A673 (cell line): ENCODE data around the gene ATG16L2. TPM values are rescaled to one million over a fixed set of nuclear protein-coding genes. Genes with fewer than 3 reads are reported as not detected.

ENCODE experiments used
- BruUV-seq: library from RNA; stranded (reverse); fragments of 400-500 nt; replicated peaks from 2 replicates; lab custom pipeline; 2021; lab: Mats Ljungman, UMichigan
- CTCF ChIA-PET: fragments of 300-600 bp; sonication (Branson Sonifier 250); formaldehyde crosslinking; loops from one replicate; lab custom pipeline; 2022; ENCODE audit warnings: antibody characterized with exemption; lab: Charles Lee
- POLR2A ChIA-PET: fragments of 300-600 bp; sonication (Branson Sonifier 250); formaldehyde crosslinking; loops from one replicate; lab custom pipeline; 2022; ENCODE audit warnings: antibody characterized with exemption; ENCODE audit not compliant: low non-redundant PET; lab: Charles Lee
- DNase-seq: peaks from one replicate; pipeline ENCODE4 v3.0.0-alpha.2; 2015; ENCODE audit warnings: low spot score
- H3K27ac ChIP-seq: fragments of 200-600 bp; sonication (generic); 2 replicates; pipeline ENCODE4 v1.5.1; 2016; ENCODE audit warnings: mixed run types, low read depth, mild to moderate bottlenecking, mixed read lengths, antibody characterized with exemption, low read length; ENCODE audit not compliant: poor library complexity, severe bottlenecking
- H3K27me3 ChIP-seq: fragments of 200-600 bp; sonication (generic); replicated peaks from 2 replicates; pipeline ENCODE4 v1.6.1; 2017; ENCODE audit warnings: mixed run types, low read depth, mild to moderate bottlenecking, mixed read lengths, antibody characterized with exemption, low read length; ENCODE audit not compliant: insufficient read depth, poor library complexity
- H3K36me3 ChIP-seq: fragments of 200-600 bp; sonication (generic); 2 replicates; pipeline ENCODE4 v1.6.1; 2016; ENCODE audit warnings: mixed run types, mild to moderate bottlenecking, mixed read lengths, antibody characterized with exemption, low read length; ENCODE audit not compliant: insufficient read depth, poor library complexity, severe bottlenecking
- H3K4me1 ChIP-seq: fragments of 200-600 bp; sonication (generic); 2 replicates; pipeline ENCODE4 v1.6.1; 2017; ENCODE audit warnings: mixed run types, mild to moderate bottlenecking, mixed read lengths, antibody characterized with exemption, low read length; ENCODE audit not compliant: insufficient read depth, poor library complexity, severe bottlenecking
- H3K4me3 ChIP-seq: fragments of 200-600 bp; sonication (generic); 2 replicates; pipeline ENCODE4 v1.5.1; 2016; ENCODE audit warnings: low read depth, mixed run types, mild to moderate bottlenecking, mixed read lengths, low read length; ENCODE audit not compliant: poor library complexity, severe bottlenecking
- H3K9me3 ChIP-seq: fragments of 200-600 bp; sonication (generic); 2 replicates; pipeline ENCODE4 v1.6.1; 2016; ENCODE audit warnings: mixed run types, low read depth, mild to moderate bottlenecking, mixed read lengths, antibody characterized with exemption, low read length; ENCODE audit not compliant: poor library complexity, severe bottlenecking
- EZH2 ChIP-seq: fragments of 200-600 bp; sonication (generic); IDR thresholded peaks from 2 replicates; pipeline ENCODE4 v1.6.1; 2017; ENCODE audit warnings: borderline replicate concordance, low read depth, mild to moderate bottlenecking, mixed read lengths, antibody characterized with exemption, low read length; ENCODE audit not compliant: poor library complexity, severe bottlenecking
- intact Hi-C: fragments of 100-400 bp; cut with micrococcal nuclease; formaldehyde crosslinking; loops from one replicate; pipeline ENCODE4 v1.10.0; 2022; ENCODE audit not compliant: unreplicated experiment
- total RNA-seq: library from RNA; stranded (reverse); gene quantifications from 2 replicates; pipeline ENCODE4 v1.2.3, GENCODE V29; 2021
- TF ChIP-seq, protein P1 (sequence below): fragments of 300-800, 200-600 bp; sonication (generic); conservative IDR thresholded peaks from 2 replicates; pipeline ENCODE4 v1.5.1; 2017; ENCODE audit warnings: low read depth, mild to moderate bottlenecking, antibody characterized with exemption, low read length, moderate library complexity, mixed read lengths

ATG16L2 gene
- total RNA-seq, 1 experiment from 2014 or later, result 8.6 TPM

DNA sequence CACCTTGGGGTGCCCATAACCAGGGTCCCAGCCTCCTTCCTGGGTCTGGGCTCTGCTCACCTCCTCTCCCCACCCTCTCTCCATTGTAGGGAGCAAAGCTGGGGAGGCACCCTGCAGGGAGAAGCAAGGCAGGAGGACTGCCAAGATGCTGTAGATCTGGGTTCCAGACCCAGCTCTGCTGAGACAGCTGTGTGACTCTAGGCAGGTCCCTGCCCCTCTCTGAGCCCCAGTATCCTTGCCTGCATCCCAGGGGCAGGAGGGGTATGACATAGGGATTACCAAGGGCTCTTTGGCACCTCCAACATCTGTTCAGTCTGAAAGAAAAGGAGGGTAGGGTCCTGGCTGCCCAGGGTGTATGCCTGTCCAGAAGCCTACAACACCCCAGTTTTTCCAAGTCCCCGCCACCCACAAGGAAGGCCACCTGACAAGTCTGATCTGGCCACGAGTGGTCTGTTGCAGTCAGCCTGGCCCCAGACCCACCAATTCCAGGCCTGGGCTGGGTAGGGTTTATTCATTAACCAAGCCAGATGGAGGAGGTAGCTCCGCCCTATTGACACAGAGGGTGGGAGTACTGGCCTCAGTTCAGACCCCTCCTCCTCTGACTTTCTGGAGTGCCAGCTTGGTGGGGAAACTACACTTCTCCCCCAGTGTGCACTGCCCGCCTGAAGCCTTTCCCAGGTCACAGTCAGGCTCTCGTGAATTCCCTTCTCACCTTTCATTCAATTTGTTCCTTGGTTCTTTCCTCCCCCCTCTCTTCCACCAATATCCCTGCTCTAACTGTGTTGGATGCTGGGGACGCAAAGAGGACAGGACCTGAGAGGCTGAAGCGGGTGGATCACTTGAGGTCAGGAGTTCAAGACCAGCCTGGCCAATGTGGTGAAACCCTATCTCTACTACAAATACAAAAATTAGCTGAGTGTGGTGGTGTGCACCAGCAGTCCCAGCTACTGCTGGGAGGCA lies 35.4 kb upstream of the ATG16L2 start:
- BruUV-seq, result no TSS peak
- TF ChIP-seq EZH2, result no peak
- TF ChIP-seq, protein P1, sequence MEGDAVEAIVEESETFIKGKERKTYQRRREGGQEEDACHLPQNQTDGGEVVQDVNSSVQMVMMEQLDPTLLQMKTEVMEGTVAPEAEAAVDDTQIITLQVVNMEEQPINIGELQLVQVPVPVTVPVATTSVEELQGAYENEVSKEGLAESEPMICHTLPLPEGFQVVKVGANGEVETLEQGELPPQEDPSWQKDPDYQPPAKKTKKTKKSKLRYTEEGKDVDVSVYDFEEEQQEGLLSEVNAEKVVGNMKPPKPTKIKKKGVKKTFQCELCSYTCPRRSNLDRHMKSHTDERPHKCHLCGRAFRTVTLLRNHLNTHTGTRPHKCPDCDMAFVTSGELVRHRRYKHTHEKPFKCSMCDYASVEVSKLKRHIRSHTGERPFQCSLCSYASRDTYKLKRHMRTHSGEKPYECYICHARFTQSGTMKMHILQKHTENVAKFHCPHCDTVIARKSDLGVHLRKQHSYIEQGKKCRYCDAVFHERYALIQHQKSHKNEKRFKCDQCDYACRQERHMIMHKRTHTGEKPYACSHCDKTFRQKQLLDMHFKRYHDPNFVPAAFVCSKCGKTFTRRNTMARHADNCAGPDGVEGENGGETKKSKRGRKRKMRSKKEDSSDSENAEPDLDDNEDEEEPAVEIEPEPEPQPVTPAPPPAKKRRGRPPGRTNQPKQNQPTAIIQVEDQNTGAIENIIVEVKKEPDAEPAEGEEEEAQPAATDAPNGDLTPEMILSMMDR, result no peak
- no peaks in the 10 kb centered on the region for H3K9me3 ChIP-seq
- H3K4me1 ChIP-seq, result peaks cover 14% of the 10 kb centered on the region
- CTCF ChIA-PET, result interaction anchor here (0.6 kb wide), 1 partner anchor 52 kb away, joined by 5 read pairs; no protein-coding TSS in a partner anchor
- H3K4me3 ChIP-seq, result no peak overlapping the region
- no peaks in the 10 kb centered on the region for H3K36me3 ChIP-seq
- POLR2A ChIA-PET, result interaction anchor here (0.7 kb wide), 1 partner anchor 499 kb away, joined by 5 read pairs; no protein-coding TSS in a partner anchor
- intact Hi-C loops, result no loop called here
- H3K27ac ChIP-seq, result no peak overlapping the region
- no peak for DNase-seq
- H3K27me3 ChIP-seq, result no peaks in the 10 kb centered on the region

DNA sequence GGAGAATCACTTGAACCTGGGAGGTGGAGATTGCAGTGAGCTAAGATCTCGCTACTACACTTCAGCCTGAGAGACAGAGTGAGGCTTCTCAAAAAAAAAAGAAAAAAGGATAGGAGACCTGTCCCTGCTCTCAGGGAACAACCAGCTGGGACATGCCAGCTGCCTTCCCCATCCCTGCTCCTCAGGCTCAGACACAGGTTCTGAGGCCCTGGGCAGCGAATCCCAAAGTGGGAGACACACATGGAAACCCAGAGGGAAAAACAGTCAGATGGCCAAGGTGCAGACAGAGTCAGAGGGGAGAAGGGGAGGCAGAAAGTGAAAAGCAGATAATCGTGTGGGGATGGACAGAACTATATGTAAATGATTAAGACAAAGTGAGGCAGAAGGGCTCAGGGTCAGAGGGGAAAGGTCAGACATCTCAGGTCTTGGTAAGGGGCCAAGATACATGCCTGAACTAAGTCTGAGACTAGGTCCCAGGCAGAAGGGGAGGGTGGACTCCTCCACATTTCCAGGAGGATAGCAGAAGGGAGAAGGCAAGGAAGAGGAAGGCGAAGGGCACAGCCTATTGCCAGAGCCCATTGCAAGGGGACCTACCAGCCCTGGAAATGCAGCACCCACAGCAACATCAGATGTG lies 34.6 kb upstream of the ATG16L2 start:
- CTCF ChIA-PET, result no interaction called here
- Histone ChIP-seq H3K36me3 (no peaks in the 10 kb centered on the region), H3K27ac (no peak overlapping the region), H3K9me3 (no peaks in the 10 kb centered on the region), H3K4me3 (no peak overlapping the region), H3K27me3 (no peaks in the 10 kb centered on the region), H3K4me1 (peaks cover 14% of the 10 kb centered on the region)
- TF ChIP-seq, protein P1, result no peak
- no peak for TF ChIP-seq EZH2
- BruUV-seq, result no TSS peak
- POLR2A ChIA-PET, result interaction anchor here (0.7 kb wide), 1 partner anchor 500 kb away, joined by 5 read pairs; no protein-coding TSS in a partner anchor
- no peak for DNase-seq
- intact Hi-C loops, result no loop called here

DNA sequence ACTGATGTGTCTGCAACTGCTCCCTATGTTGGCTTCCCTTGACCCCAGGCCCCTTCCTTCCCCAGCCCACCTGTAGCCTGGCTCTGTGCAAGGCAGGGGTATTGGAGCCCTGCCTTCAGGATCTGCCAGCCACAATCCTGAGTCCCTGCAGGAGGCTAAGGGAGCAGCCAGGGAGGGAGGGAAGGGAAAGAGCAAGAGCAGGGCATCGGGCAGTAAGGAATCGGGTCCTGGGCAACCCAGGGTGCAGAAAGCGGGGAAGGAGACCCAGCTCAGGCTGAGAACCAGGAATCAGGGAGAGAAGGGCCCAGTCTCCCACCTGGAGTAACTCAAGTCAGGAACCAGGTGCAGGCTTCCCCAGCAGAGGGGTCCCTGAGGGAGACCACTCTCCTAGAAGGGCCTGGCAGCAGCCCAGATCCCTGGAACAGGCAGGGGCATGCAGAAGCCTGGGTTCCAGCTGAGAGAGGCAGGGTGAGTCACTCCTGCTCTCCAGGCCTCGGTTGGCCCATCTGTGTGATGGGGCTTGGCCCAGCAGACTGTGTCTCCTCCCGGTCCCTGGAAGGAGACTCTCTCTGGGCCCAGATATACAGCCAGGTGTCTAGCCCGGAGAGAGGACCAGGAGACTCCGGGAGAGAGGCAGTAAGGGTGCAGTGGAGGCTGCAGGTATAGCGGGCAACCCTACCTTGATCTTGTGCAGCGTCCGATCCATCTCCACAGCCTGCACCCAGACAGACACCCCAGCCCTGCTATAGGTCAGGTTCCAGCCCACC lies 33.7 kb upstream of the ATG16L2 start:
- Histone ChIP-seq H3K27ac (no peak overlapping the region), H3K27me3 (no peaks in the 10 kb centered on the region), H3K9me3 (no peaks in the 10 kb centered on the region), H3K36me3 (no peaks in the 10 kb centered on the region), H3K4me1 (peaks cover 14% of the 10 kb centered on the region), H3K4me3 (peak overlapping the region; percentile 55)
- BruUV-seq, result no TSS peak
- ChIA-PET POLR2A (no interaction called here), CTCF (no interaction called here)
- intact Hi-C loops, result no loop called here
- TF ChIP-seq EZH2, result no peak
- TF ChIP-seq, protein P1, result no peak
- DNase-seq, result no peak
